DOHH2 (cell line): ENCODE results near the gene SHROOM1.

Experiments used
- EZH2phosphoT487 ChIP-seq: fragments of 200-600 bp; sonication (generic); IDR thresholded peaks from 2 replicates; pipeline ENCODE4 v1.6.1; 2017; ENCODE audit warnings: borderline replicate concordance, mild to moderate bottlenecking, antibody characterized with exemption, low read length, moderate library complexity, mixed read lengths
- TF ChIP-seq, protein P1 (sequence below): fragments of 200-600 bp; sonication (generic); IDR thresholded peaks from one replicate; pipeline ENCODE4 v1.5.1; 2014; ENCODE audit warnings: antibody characterized with exemption, mild to moderate bottlenecking, low read depth, low read length; ENCODE audit not compliant: poor library complexity, severe bottlenecking

DNA sequence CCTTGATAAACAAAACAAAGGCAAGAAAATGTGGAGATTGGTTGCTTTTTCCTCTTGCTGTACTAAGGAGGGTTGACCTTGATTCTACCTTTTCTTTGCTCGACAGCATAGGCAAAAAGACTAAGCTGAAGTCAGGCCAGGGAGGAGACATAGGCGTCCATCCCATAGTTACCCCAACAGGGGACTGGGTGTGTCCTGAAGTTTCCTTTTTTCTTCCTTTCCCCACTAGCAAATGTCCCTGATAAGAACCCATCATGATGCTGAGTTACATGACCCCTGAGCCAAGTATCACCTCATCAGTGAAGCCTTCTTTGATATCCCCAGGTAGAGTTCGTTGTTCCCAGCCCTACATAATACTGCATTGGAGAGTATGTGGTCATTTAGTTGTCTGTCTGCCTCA, 9.9 kb upstream of the SHROOM1 start:
- TF ChIP-seq, protein P1, sequence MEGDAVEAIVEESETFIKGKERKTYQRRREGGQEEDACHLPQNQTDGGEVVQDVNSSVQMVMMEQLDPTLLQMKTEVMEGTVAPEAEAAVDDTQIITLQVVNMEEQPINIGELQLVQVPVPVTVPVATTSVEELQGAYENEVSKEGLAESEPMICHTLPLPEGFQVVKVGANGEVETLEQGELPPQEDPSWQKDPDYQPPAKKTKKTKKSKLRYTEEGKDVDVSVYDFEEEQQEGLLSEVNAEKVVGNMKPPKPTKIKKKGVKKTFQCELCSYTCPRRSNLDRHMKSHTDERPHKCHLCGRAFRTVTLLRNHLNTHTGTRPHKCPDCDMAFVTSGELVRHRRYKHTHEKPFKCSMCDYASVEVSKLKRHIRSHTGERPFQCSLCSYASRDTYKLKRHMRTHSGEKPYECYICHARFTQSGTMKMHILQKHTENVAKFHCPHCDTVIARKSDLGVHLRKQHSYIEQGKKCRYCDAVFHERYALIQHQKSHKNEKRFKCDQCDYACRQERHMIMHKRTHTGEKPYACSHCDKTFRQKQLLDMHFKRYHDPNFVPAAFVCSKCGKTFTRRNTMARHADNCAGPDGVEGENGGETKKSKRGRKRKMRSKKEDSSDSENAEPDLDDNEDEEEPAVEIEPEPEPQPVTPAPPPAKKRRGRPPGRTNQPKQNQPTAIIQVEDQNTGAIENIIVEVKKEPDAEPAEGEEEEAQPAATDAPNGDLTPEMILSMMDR: no peak
- TF ChIP-seq EZH2phosphoT487: no peak
